NCI-H446 treated with DMSO at 0.1 percent for 48 hours (cell line): ENCODE results near the gene MORC2.

Source experiments
- DNase-seq: peaks from one replicate; lab custom pipeline; 2025; lab: John Stamatoyannopoulos, UW

MORC2 gene

GRCh38 chr22:30889268-30889995, 79.1 kb downstream of the MORC2 start:
- DNase-seq = no peak

DNA sequence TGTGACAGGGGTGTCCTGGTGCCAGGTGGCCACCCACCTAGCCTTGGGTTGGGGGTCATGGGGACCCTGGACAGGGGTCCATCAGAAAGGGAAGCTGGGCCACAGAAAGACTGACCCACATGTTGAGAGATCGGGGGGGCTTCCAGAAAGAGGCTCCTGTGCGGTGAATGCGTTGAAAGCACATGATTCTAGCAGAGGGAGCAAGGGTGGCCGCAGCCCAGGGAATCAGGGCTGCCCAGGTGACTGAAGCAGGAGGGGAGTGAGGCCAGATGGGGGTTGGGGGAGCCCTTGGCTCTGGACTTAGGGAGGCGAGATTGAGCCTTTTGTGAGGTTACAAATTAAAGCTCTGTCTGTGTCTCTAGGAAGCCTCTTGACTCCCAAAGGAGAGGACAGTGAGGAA, 80.7 kb downstream of the MORC2 start:
- no peak for DNase-seq

DNA sequence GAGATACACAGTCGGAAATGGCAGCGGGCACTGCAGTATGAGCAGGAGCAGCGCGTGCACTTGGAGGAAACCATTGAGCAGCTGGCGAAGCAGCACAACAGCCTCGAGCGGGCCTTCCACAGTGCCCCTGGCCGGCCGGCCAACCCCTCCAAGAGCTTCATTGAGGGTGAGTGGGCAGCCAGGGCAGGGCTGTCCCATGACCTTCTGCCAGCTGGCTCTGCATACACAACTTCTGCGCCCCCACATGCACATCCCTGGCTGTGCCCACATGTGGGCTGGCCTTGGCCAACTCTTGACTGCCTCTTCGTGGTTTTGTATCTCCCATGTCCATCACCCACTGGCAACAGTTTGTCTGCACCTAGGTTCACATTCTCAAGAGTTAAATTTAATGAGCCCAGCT, 81.1 kb downstream of the MORC2 start:
- no peak for DNase-seq

DNA sequence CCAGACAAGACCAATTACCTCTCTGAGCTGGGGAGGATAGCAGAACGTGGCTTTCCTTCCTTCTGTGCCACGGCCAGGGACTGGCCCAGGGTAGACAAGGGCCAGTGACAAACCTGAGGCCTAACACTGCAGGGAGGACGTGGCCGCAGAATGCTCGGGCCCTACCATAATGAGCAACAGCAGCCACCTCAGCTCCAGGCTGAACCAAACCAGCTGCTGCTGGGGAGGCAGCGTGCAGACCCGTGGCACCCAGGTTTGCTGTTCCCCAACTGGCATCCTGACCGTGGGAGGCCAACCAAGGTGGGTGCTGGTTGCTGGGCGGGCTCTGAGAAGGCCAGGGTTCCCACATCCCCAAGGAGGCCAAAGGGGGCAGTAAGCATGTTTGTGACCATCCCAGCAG, 83.0 kb downstream of the MORC2 start:
- DNase-seq = no peak

- no peak for DNase-seq
Measured at GRCh38 chr22:30885001-30885366, 83.6 kb downstream of the MORC2 start.

- no peak for DNase-seq
Measured at GRCh38 chr22:30884211-30885000, 84.2 kb downstream of the MORC2 start.

DNA sequence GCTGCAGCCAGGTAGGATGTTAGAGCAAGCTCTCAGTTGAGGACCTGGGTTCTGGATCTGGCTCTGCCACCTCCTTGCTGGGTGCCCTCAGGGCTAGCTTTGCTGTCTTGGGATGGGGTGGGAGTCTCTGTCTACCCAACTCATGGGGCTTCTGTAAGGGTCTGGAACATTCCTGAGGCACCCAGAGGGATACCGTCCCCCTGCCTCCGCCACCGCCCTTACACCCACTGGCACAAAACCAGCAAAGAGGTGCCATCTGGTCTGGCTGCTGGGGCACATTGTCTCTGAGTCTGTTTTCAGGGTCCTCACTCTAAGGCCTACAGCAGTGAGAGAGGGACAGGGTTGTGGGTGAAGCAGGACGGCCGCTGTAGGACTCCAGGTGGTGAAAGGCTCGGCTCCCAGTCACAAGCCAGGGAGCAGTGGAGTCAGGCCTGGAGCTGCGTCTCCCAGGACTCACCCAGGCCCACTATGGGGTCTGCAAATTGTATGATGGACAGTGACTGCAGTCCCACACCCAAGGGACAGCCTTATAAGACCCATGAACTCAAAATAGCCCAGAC, 84.9 kb downstream of the MORC2 start:
- DNase-seq = no peak

DNA sequence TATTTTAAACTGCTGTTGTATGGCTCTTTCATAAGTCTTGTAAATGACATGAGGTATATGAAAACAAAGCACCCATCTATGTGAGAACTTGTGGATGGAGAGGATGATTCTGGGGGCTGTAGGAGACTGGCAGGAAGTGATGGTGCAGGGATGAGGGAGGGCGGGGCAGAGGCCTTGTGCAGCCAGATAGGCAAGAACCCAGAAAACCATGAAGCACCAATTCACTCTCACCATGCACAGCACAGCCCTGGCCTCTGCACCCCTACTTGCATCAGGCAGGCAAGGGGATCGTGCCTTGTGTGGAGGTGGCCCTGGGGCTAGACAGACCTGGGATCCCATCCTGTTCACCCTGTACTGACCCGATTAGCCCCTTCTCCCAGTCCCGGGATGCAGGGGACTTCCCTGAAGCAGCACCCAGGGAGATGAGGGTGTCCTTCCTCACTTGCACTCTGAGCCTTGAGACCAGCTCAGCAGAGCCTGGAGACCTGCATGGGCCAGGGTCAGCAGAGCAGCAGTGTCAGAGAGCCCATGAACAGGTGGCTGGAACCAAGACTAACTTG, 85.5 kb downstream of the MORC2 start:
- DNase-seq = no peak

- no peak for DNase-seq
Measured at GRCh38 chr22:30882184-30882717, 86.3 kb downstream of the MORC2 start.

DNA sequence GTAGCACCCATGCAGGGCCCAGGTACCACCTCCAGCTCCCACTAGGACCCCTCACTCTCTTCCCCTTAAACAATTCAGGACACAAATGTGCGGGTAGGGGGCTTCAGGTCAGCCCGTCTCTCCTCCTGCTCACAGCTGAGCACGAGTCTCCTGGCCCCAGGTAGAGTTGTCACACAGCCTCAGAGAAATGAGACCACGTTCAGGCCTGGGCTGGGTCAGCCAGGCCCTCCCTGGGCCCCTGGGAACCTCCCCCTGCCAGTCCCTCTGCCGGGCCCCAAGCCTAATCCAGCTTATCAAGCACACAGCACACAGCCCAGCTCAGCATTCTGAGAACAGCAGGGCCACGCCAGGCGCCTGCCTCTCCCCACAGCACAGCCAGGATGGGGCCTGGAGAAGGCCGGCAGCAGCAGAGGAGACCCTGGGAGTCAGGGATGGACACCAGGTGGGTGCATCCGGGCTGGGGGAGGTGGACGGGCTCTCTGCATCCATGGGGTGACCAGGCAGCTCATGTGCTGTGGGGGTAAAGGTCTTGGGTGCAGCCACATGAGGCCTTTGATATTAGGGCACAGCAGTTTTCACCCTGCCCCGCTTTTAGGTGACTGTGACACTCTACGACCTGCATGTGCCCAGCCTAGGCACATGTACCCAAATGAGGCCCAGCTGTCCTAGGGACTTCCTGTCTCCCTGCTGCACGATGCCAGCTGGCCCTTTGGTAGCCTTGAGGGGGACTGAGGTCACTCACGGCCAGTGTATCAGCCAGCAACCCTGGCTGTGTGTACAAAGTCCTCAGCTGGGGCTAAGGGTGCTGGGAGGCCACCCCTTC, 87.0 kb downstream of the MORC2 start:
- DNase-seq = no peak

GRCh38 chr22:30880847-30881246, 87.7 kb downstream of the MORC2 start:
- no peak for DNase-seq

DNA sequence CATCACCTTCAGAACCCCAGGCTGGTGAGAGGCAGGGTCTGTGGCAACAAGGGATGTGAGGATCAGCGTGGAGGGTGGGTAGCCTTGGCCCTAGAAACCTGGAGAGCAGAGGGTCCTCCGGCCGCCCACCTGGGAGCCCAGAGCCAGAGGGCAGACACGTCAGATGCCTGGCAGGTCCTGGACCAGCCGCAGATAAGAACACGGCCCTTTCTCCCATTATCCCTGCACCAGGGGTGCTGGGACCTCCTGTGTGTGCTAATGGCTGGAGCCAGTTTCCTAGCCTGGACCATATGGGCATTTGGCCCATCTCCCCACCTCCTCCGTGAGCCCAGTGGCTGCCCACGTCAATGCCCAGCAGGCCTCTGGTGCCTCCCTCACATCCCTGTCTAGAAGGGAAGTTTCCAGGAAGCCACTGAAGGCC, 88.4 kb downstream of the MORC2 start:
- no peak for DNase-seq

GRCh38 chr22:30879415-30879797, 89.2 kb downstream of the MORC2 start:
- no peak for DNase-seq

GRCh38 chr22:30878516-30879414, 89.8 kb downstream of the MORC2 start:
- peak; percentile 53 for DNase-seq

DNA sequence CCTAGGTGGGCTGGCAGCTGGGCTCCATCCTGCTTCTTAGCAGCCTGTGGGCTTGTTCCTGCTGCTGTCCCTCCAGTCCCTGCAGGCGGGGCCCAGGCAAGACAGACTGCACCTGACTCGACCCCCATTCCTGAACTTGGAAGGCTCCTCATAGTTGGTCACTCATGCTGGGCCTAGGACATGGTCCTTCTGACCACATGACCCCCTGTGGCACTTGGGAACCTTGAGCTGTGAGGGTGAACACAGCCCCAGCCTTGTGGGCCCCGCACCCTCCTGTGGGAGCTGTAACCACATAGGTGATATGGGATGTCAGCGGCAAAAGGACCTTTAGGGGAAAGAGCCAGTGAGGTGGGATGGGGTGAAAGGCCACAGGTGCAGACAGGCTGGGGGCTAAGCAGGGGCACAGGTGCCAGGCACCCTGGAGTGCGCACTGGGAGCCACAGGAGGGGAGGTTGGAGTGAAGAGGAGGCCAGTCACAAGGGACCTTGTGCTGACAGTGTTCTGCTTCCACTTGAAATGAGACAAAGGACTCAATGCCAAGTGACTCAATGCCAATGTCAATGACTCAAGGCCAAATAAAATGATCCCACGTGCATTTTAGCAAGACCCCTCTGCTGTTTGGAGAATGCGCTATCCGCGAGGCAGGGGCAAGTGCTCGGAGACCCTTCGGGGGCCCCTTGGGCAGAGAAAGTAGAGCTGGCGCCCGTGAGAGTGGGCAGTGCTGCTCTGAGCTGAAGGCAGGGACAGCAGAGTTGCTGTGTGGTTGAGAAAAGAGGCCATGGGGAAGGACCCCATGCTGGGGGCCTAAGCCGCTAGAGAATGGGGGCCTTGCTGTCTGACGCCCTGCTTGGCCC, 90.7 kb downstream of the MORC2 start:
- peak; percentile 41 for DNase-seq

DNA sequence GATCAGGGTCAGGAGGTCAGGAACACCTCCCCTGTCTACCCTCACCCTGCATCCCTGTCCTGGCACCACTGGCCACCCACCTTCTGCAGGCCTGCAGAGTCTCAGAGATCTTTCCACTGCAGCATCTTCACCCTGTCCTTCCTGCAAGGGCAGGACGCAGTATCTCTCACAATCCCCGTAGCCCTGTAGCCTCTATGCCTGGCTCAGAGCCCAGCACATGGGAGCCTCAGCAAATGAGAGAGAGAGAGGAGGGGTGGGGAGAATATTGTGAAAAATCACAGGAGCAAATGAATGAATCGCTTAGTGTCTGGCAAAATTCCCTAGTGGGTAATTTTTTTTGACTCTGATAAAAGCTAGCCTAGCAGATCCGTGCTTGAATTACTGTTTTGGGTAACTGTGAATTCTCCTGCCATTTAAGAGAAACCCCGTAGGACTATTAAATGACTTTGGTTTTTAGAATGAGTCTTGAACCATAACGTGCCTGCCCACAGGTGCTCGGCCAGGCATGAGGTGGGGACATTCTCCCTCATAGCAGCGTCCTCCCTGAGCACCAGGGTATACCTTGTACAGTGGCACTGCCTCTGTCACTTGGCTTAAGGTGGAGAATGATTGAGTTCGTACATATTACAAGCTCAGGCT, 91.5 kb downstream of the MORC2 start:
- peak; percentile 78 for DNase-seq

DNA sequence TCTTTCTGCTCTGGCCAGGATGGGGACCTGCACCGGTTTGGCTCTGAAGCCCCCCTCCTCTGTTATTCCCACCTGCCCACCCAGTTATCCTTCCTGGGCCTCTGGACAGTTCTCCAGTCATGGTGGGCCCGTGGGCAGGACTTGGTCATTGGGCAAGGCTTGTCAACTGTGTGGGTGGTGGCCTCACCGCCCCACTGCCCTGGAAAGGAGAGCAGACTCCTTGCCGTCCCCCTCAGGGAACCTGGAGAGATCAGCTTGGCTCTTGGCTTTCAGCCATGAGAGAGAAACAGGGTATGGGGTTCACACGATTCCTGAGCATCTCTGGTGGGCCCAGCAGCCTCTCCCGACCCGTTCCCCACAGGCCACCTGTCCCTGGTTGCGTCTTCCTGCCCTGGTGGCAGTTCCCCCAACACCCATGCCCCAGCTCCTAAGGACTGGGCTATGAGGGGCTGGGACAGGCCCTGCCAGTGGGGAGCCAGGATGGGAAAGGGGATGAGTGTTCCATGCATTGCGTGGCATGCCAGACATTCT, 92.3 kb downstream of the MORC2 start:
- DNase-seq = no peak

DNA sequence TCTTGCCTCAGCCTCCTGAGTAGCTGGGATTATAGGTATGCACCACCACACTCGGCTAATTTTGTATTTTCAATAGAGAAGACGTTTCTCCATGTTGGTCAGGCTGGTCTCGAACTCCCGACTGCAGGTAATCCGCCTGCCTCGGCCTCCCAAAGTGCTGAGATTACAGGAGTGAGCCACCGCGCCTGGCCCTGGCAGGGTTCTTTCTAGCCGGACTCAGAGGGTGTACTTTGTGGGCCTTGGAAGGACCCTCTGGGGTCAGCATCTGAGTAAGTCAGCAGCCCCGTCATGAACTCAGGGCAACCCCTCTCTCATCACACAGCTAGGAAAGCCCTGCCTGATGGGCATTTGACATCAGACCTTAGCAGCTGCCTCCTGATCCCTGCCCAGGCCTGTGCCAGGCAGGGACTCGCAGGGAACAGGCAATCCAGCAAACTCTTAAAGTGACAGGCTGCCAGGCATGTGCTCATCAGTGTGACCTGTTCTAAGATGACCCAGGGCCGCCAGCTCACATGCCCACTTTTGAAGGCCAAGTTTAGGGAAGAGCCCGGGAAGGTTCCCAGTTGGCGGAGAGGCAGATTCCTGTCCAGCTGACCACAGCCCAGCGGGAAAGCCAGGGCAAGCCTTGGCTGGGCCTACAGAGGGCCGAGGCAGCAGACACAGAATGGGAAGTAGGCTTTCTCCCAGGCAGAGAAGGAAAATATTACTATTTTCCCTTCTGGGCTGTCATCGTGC, 92.9 kb downstream of the MORC2 start:
- no peak for DNase-seq
